ENCODE measurements around the gene DNAJC30.

- TF ChIP-seq CTCF (conservative IDR thresholded peaks at IDR 0.05 in 1 of 2, IDR thresholded peaks at IDR 0.05 in 1 of 2; ENCODE audit: low read depth in 1 of 2, low read length in 2 of 2) (no peak), EZH2 (IDR thresholded peaks at IDR 0.05; ENCODE audit: low read length, missing control alignments) (no peak)
These were observed 11.3 kb downstream of the DNAJC30 start for GRCh38 chr7:73671857-73672445.
